GM12891 (cell line): Measurements from ENCODE around the gene HSD17B11.
"Not testable (repeated sequence)": the region's sequence is repeated elsewhere in the genome, so short reads cannot be mapped to it uniquely, and the experiment has no call there.

Source experiments
- POLR2A ChIP-seq: IDR thresholded peaks from 2 replicates; pipeline ENCODE4 v1.6.1; 2011; ENCODE audit warnings: low read depth, low read length, control low read depth
- POLR2AphosphoS5 ChIP-seq: IDR thresholded peaks from 2 replicates; pipeline ENCODE4 v1.6.1; 2011; ENCODE audit warnings: low read depth, low read length, control low read depth
- TAF1 ChIP-seq: IDR thresholded peaks from 2 replicates; pipeline ENCODE4 v1.6.1; 2011; ENCODE audit warnings: low read depth, low read length, control low read depth

- not testable (repeated sequence) for TF ChIP-seq POLR2A, TAF1, POLR2AphosphoS5
Measured at GRCh38 chr4:87390055-87390454, 933 bp downstream of the HSD17B11 start.
